ENCODE results near the gene TRPM6. TPM values are rescaled to one million over a fixed set of nuclear protein-coding genes. Genes with fewer than 3 reads are reported as not detected.

TRPM6 gene
- total RNA-seq, 1 experiment from 2014 or later: 0.57 TPM

GRCh38 chr9:74683322-74683721 lies 204.4 kb downstream of the TRPM6 start:
- Histone ChIP-seq H3K56ac (ENCODE audit: insufficient read length, low read depth, low read length) (no peak overlapping the region), H4K91ac (ENCODE audit: insufficient read length, low read depth, low read length) (no peak overlapping the region), H3K4me2 (ENCODE audit: insufficient read depth, insufficient read length, low read length) (no peak overlapping the region), H3K79me2 (ENCODE audit: insufficient read depth, low read length) (no peaks in the 10 kb centered on the region), H3K27ac (ENCODE audit: insufficient read length, low read depth, low read length) (no peak overlapping the region), H2BK120ac (ENCODE audit: low read depth, low read length, poor library complexity, severe bottlenecking) (no peak overlapping the region), H3K79me1 (ENCODE audit: insufficient read depth, low read depth, low read length, poor library complexity, severe bottlenecking) (no peaks in the 10 kb centered on the region), H2AFZ (ENCODE audit: low read length) (no peak overlapping the region), H3K27me3 (ENCODE audit: insufficient read depth, low read length) (no peaks in the 10 kb centered on the region), H3K23ac (ENCODE audit: insufficient read length, low read depth, low read length) (no peak overlapping the region), H3K4ac (ENCODE audit: low read depth, low read length) (no peak overlapping the region), H3K18ac (ENCODE audit: insufficient read length, low read depth, low read length) (no peak overlapping the region), H3T11ph (ENCODE audit: low read length) (no peak overlapping the region), H4K20me1 (ENCODE audit: control insufficient read depth, insufficient read depth, insufficient read length) (no peaks in the 10 kb centered on the region), H3K23me2 (ENCODE audit: insufficient read length, low read depth, low read length, poor library complexity, severe bottlenecking) (no peaks in the 10 kb centered on the region), H2AK5ac (ENCODE audit: insufficient read length, low read length) (no peak overlapping the region), H2BK12ac (ENCODE audit: insufficient read length, low read depth, low read length) (no peak overlapping the region), H2BK20ac (ENCODE audit: low read depth, low read length, poor library complexity, severe bottlenecking) (no peak overlapping the region), H3K9ac (ENCODE audit: extremely low read depth, insufficient read length, low read length) (no peak overlapping the region), H2BK15ac (ENCODE audit: low read depth, low read length) (no peak overlapping the region), H4K5ac (ENCODE audit: insufficient read length, low read depth, low read length) (no peak overlapping the region), H2BK5ac (ENCODE audit: insufficient read length, low read length) (no peak overlapping the region), H3K9me3 (ENCODE audit: control insufficient read depth, low read depth, low read length) (no peaks in the 10 kb centered on the region), H3K14ac (ENCODE audit: insufficient read depth, low read length) (peak overlapping the region; percentile 57; the same call in 1 of the 2 replicates), H4K8ac (replicated peaks; ENCODE audit: insufficient read length, low read depth, low read length) (peak overlapping the region; percentile 53), H3K4me1 (ENCODE audit: insufficient read depth, low read length) (no peaks in the 10 kb centered on the region)
- no peak overlapping the region for H3K4me3 Mint-ChIP-seq
- H3K9me3 Mint-ChIP-seq: no peaks in the 10 kb centered on the region
- no peaks in the 10 kb centered on the region; a peak in 1 of 4 replicates for H3K4me1 Mint-ChIP-seq
- no peaks in the 10 kb centered on the region; a peak in 1 of 7 replicates for H3K36me3 Mint-ChIP-seq (ENCODE audit: insufficient read depth in 1 of 3, low read depth in 3 of 3)
- no peaks in the 10 kb centered on the region for H3K27me3 Mint-ChIP-seq (ENCODE audit: low read depth)
- H3K27ac Mint-ChIP-seq: no peak overlapping the region
- no peak for TF ChIP-seq CTCF (conservative IDR thresholded peaks at IDR 0.05)
- DNase-seq: no peak
- WGBS (ENCODE audit: extremely low coverage, insufficient read length, low lambda C conversion rate): no CpG with 5 or more reads among the region's 4 CpGs

Measured in H9 (cell line).